WTC11 (cell line): ENCODE results near the gene ARHGAP23.
A peak's percentile ranks its signal among the peaks of the same experiment; 100 is the strongest.

Experiments used
- ATF3 ChIP-seq: sonication (generic); formaldehyde crosslinking; conservative IDR thresholded peaks from 2 replicates; pipeline ENCODE4 v1.8.1; 2022; ENCODE audit warnings: mild to moderate bottlenecking, missing genetic modification reagents
- CTCF ChIP-seq: fragments of 200-600 bp; IDR thresholded peaks from 2 replicates; pipeline ENCODE4 v1.8.0; 2022; ENCODE audit warnings: antibody characterized with exemption
- HMGA2 ChIP-seq: fragments of 250-450 bp; sonication (Bioruptor Pico); IDR thresholded peaks from 2 replicates; pipeline ENCODE4 v1.4.0; 2021; ENCODE audit warnings: mild to moderate bottlenecking, moderate library complexity
- JUN ChIP-seq: sonication (generic); formaldehyde crosslinking; IDR thresholded peaks from 2 replicates; pipeline ENCODE4 v1.8.0; 2023; ENCODE audit warnings: mild to moderate bottlenecking, missing genetic modification reagents
- MAX ChIP-seq: sonication (generic); formaldehyde crosslinking; IDR thresholded peaks from 2 replicates; pipeline ENCODE4 v1.8.0; 2022; ENCODE audit warnings: mild to moderate bottlenecking, missing genetic modification reagents
- NR1H2 ChIP-seq: sonication (generic); formaldehyde crosslinking; IDR thresholded peaks from 2 replicates; pipeline ENCODE4 v1.9.0; 2021; ENCODE audit warnings: mild to moderate bottlenecking, moderate library complexity, missing genetic modification reagents
- STAT6 ChIP-seq: sonication (generic); formaldehyde crosslinking; conservative IDR thresholded peaks from 2 replicates; pipeline ENCODE4 v1.8.1; 2023; ENCODE audit warnings: mild to moderate bottlenecking, low read depth, missing genetic modification reagents, moderate library complexity
- USF1 ChIP-seq: sonication (generic); formaldehyde crosslinking; IDR thresholded peaks from 2 replicates; pipeline ENCODE4 v1.8.0; 2022; ENCODE audit warnings: mild to moderate bottlenecking, missing genetic modification reagents
- USF2 ChIP-seq: sonication (generic); formaldehyde crosslinking; IDR thresholded peaks from 2 replicates; pipeline ENCODE4 v1.8.1; 2023; ENCODE audit warnings: mild to moderate bottlenecking, missing genetic modification reagents, moderate library complexity
- ZNF512 ChIP-seq: sonication (generic); formaldehyde crosslinking; IDR thresholded peaks from 2 replicates; pipeline ENCODE4 v1.8.1; 2022; ENCODE audit warnings: missing genetic modification reagents, borderline replicate concordance
- TF ChIP-seq, protein P1 (sequence below): sonication (generic); formaldehyde crosslinking; IDR thresholded peaks from 2 replicates; pipeline ENCODE4 v1.8.1; 2023; ENCODE audit warnings: mild to moderate bottlenecking, missing genetic modification reagents
- TF ChIP-seq, protein P2 (sequence below): sonication (generic); formaldehyde crosslinking; IDR thresholded peaks from 2 replicates; pipeline ENCODE4 v1.8.1; 2023; ENCODE audit warnings: mild to moderate bottlenecking, missing genetic modification reagents, moderate library complexity

DNA sequence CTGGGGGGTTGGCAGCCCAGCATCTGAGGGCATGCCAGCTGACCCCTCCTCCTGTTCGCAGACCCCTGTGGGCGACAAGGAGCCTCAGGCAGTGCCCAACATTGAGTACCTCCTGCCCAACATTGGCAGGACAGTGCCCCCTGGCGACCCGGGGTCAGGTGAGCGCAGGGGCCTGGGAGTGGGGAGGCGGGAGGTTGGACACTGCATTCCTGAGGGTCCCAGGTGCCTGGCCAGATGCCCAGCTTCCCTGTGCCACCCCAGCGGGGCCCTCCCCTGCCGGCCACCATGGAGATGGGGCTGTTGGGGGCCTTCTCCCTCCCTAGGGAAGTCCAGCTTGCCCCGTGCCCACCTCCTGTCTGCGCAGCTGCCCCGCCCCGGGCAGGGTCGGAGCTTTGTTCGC is 70.1 kb downstream of the ARHGAP23 start:
- 0 out of 2 replicates have a peak, but pooled peaks have one; percentile 22 for TF ChIP-seq CTCF
- TF ChIP-seq, protein P1, sequence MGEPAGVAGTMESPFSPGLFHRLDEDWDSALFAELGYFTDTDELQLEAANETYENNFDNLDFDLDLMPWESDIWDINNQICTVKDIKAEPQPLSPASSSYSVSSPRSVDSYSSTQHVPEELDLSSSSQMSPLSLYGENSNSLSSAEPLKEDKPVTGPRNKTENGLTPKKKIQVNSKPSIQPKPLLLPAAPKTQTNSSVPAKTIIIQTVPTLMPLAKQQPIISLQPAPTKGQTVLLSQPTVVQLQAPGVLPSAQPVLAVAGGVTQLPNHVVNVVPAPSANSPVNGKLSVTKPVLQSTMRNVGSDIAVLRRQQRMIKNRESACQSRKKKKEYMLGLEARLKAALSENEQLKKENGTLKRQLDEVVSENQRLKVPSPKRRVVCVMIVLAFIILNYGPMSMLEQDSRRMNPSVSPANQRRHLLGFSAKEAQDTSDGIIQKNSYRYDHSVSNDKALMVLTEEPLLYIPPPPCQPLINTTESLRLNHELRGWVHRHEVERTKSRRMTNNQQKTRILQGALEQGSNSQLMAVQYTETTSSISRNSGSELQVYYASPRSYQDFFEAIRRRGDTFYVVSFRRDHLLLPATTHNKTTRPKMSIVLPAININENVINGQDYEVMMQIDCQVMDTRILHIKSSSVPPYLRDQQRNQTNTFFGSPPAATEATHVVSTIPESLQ (CRISPR knock-in tag), result no peak
- TF ChIP-seq MAX (CRISPR knock-in tag), result no peak
- TF ChIP-seq STAT6 (CRISPR knock-in tag), result no peak
- TF ChIP-seq USF2 (CRISPR knock-in tag), result no peak
- no peak for TF ChIP-seq HMGA2 (CRISPR knock-in tag)
- no peak for TF ChIP-seq JUN
- no peak for TF ChIP-seq ZNF512 (CRISPR knock-in tag)
- TF ChIP-seq ATF3 (CRISPR knock-in tag), result no peak
- TF ChIP-seq NR1H2, result no peak
- TF ChIP-seq, protein P2, sequence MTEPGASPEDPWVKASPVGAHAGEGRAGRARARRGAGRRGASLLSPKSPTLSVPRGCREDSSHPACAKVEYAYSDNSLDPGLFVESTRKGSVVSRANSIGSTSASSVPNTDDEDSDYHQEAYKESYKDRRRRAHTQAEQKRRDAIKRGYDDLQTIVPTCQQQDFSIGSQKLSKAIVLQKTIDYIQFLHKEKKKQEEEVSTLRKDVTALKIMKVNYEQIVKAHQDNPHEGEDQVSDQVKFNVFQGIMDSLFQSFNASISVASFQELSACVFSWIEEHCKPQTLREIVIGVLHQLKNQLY, result no peak
- TF ChIP-seq USF1 (CRISPR knock-in tag), result no peak
